Stromal cell of bone marrow (primary cell): Measurements from ENCODE around the gene PPP1R3E.
A peak's percentile ranks its signal among the peaks of the same experiment; 100 is the strongest.
"Not testable (repeated sequence)": the region's sequence is repeated elsewhere in the genome, so short reads cannot be mapped to it uniquely, and the experiment has no call there.

Experiments used
- DNase-seq: peaks from one replicate; pipeline ENCODE4 v3.0.0-alpha.2; 2012; ENCODE audit warnings: low read depth

The PPP1R3E gene

GRCh38 chr14:23297611-23298277, 4.9 kb downstream of the PPP1R3E start:
- no peak for DNase-seq

- no peak for DNase-seq
Measured at GRCh38 chr14:23297096-23297495, 5.6 kb downstream of the PPP1R3E start.

GRCh38 chr14:23296012-23296777, 6.5 kb downstream of the PPP1R3E start:
- DNase-seq, result no peak

- peak; percentile 38 for DNase-seq
Measured at GRCh38 chr14:23294734-23295561, 7.7 kb downstream of the PPP1R3E start.

GRCh38 chr14:23286902-23287479, 15.7 kb downstream of the PPP1R3E start:
- DNase-seq, result no peak

GRCh38 chr14:23286020-23286901, 16.4 kb downstream of the PPP1R3E start, which contains the start of gene HOMEZ:
Gene HOMEZ (minus strand): TSS chr14:23286132. CDS start chr14:23285952, 180 bp downstream.
- peak; percentile 97 for DNase-seq

- DNase-seq, result no peak
Measured at GRCh38 chr14:23285530-23286019, 17.1 kb downstream of the PPP1R3E start.

- DNase-seq, result peak; percentile 7
Measured at GRCh38 chr14:23284654-23285529, 17.8 kb downstream of the PPP1R3E start.

DNA sequence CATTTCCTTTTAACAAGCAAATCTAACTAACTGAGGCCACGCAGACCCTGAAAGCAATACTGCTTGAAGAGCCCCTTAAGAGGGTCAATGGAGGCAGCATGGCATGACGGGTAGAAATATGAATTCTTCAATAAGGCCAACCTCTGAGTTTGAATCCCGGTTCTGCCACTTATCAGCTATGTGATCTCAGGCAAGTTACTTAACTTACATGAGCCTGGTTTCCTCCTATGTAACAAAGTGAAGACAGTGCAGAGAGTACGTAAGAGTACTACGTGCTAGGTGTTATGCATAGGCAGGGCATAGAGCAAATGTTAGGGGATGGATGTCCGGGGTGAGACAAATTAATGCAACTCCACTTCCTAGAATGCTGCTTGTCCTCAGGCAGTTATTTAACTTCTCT, 21.4 kb downstream of the PPP1R3E start:
- no peak for DNase-seq

GRCh38 chr14:23277928-23278327, 24.7 kb downstream of the PPP1R3E start:
- DNase-seq, result not testable (repeated sequence)

DNA sequence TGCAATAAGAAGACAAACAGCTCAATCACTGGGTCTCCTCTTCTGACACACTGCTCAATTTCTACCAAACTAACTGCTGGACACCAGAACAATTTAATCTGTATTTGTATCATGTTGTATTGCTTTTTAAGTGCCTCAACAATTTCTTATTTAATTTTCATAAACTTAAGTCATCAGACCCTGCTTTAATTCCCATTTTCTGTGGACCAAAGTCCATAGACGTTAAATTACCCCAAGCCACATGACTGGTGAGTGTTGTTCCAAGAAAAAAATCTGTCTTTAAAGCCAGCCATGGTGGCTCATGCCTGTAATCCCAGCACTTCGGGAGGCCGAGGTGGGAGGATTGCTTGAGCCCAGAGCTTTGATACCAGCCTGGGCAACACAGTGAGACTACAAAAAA, 25.5 kb downstream of the PPP1R3E start:
- no peak for DNase-seq

- DNase-seq, result no peak
Measured at GRCh38 chr14:23275412-23275811, 27.2 kb downstream of the PPP1R3E start.

GRCh38 chr14:23269193-23269592, 33.5 kb downstream of the PPP1R3E start:
- DNase-seq, result no peak

DNA sequence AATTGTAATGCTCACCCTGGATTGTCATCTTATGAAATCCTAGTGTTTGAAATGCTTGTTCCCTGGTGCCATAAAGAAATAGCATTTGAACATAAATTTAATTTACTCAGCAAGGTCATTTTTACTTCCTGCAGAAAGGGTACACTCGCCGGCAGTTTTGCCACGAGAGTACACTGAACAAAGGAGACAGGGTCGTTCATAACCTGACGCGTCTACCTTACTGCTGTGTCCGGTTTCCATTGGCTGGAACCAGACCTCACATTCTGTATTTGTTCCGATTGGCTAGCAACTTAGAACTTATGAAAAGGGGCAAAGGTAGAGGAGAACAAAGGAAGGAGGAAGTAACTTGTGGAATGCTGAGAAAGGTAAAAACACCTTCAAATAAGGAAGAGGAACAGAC, 41.8 kb downstream of the PPP1R3E start:
- not testable (repeated sequence) for DNase-seq

GRCh38 chr14:23259426-23259825, 43.2 kb downstream of the PPP1R3E start:
- DNase-seq, result no peak

GRCh38 chr14:23258256-23258655, 44.4 kb downstream of the PPP1R3E start:
- no peak for DNase-seq

- no peak for DNase-seq
Measured at GRCh38 chr14:23252420-23253333, 50.0 kb downstream of the PPP1R3E start.

DNA sequence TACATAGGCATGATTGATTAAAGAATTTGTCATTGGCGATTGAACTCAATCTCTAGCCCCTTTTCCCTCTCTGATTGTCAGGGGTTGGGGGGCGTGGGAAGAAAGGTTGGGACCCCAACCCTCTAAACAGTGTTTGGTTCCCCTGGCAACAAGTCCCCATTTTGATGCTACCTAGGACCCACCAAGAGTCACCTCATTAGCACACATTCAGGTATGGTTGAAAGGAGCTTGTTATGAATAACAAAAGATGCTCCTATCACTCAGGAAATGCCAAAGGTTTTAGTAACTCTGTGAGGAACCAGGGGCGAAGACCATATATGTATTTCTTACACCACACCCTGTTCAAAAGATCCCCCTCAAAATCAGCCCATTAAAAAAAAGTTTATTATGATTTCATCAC, 50.7 kb downstream of the PPP1R3E start:
- no peak for DNase-seq

DNA sequence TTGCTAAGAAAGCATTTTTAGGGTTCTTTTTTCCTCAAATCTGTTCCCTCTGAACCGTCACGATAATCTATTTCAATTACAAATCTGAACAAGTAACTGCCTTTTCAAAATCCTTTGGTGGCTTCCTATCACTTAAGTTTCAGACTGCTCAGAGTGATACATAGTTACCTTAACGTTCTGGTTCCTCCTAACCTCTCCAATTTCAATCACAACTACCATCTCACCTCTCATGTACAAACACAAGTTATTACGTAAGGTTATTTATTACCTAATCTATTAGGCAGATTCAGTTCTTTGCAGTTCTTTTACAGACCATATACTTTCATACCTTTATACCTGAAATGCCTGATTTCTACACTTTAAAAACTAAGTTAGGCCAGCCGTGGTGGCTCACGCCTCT, 52.8 kb downstream of the PPP1R3E start:
- no peak for DNase-seq
